Activated gamma-delta T cell treated with anti-CD3 and anti-CD28 coated beads, Interleukin-2, amount 50 U/mL, for 16 hours (primary cell): Measurements from ENCODE around the gene IL20RA.
A peak's percentile ranks its signal among the peaks of the same experiment; 100 is the strongest.
"Not testable (repeated sequence)": the region's sequence is repeated elsewhere in the genome, so short reads cannot be mapped to it uniquely, and the experiment has no call there.

ENCODE experiments used
- DNase-seq: peaks from one replicate; pipeline ENCODE4 v3.0.0-alpha.2; 2020; ENCODE audit warnings: low read depth

The IL20RA gene, protein sequence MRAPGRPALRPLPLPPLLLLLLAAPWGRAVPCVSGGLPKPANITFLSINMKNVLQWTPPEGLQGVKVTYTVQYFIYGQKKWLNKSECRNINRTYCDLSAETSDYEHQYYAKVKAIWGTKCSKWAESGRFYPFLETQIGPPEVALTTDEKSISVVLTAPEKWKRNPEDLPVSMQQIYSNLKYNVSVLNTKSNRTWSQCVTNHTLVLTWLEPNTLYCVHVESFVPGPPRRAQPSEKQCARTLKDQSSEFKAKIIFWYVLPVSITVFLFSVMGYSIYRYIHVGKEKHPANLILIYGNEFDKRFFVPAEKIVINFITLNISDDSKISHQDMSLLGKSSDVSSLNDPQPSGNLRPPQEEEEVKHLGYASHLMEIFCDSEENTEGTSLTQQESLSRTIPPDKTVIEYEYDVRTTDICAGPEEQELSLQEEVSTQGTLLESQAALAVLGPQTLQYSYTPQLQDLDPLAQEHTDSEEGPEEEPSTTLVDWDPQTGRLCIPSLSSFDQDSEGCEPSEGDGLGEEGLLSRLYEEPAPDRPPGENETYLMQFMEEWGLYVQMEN

DNA sequence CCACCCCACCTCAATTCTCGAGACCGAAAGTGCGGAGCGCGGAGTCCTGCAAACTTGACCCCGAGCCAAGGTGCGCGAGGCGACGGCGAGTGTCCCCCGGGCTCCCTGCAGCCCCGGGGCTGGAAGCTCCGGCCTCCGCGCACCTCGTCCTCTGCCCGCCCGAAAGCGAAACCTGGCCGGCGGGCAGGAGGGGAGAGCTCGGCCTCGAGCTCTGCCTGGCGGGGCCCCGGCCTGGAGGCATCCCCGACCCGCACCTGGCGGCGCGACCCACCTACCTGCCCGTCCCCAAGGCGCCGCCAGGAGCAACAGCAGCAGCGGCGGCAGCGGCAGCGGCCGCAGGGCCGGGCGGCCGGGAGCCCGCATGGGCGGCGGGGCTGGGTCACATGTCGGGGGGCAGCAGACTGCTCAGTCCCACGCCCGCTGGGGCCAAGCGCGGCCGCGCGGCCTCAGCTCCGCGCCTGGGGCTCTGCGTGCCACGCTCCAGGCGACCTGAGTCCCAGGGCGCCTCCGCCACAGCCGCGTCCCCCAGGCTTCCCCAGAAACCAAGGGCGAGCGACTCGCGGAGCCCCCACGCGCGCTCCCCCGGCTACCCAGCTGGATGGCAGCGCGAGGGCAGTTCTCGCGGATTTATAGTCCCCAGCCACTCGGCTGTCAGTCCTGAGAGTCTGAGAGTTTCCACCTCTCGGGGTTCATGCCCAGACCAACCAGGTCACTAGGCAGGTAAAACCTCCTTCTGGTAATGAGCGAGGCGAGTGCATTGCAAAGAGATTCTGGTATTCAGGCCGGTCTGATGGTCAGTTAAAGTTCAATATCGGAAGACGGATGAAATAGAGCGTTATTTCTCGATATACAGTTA lies at the start of gene IL20RA:
IL20RA (minus strand) TSS at position 600 of the 856 bp plus-strand sequence; CDS start at position 363, 237 bp downstream.
- no peak for DNase-seq

- no peak for DNase-seq
Observed at GRCh38 chr6:137093183-137094069, 48.7 kb upstream of the IL20RA start.

GRCh38 chr6:137092018-137092417 lies 47.3 kb upstream of the IL20RA start:
- DNase-seq: no peak

- no peak for DNase-seq
Observed at GRCh38 chr6:137089305-137089704, 44.5 kb upstream of the IL20RA start.

DNA sequence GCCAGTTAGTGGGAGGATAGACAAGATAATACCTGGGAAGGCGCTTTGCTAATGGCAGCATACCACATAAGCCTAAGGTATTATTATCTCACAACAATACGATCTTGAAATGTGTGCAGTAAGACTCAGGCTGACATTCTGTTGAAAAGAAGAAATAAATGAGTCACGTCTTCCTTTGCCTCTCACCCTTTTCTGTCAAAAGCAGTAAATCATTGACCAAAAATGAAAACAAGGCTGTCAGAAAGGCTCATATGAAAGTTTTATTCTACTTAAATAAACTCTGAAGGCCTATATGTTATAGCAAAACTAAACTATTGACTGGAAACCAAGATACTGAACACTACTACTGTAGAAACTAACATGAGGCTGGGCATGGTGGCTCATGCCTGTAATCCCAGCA lies 43.1 kb upstream of the IL20RA start:
- no peak for DNase-seq

- DNase-seq: no peak
Observed at GRCh38 chr6:137086031-137086430, 41.3 kb upstream of the IL20RA start.

DNA sequence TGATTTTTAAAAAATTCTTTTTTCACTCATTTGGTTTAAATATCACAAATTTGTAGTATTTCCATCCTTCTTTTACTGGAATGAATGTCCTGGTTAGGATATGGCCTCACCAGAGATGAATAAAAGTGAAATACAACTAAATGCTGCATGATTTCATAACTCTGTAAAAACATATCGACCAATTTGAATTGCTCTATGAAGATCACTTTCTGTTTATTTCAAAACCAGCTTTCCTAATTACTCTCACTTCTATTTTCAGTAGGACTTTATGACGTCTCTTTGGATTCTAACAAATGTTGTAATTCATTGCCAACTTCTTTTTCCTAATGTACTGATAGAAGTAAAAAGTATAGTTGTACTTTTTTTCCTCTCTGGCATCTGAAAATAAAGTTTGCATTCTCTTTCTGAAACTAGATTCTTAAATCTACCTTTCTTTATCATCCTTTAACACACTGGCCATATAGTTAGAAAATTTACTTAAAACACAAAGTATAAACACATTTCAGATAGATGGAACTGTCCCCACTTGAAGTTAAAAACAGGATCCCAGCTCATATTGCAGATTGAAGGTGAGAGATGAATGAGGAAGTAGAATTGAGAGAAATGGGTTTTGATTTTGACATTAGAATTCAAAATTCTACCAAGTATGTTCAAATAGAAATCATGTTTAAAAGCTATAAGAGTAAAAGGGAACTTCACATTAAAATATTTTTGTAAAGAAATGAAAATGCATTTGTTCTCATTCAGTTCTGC lies 40.3 kb upstream of the IL20RA start:
- no peak for DNase-seq

DNA sequence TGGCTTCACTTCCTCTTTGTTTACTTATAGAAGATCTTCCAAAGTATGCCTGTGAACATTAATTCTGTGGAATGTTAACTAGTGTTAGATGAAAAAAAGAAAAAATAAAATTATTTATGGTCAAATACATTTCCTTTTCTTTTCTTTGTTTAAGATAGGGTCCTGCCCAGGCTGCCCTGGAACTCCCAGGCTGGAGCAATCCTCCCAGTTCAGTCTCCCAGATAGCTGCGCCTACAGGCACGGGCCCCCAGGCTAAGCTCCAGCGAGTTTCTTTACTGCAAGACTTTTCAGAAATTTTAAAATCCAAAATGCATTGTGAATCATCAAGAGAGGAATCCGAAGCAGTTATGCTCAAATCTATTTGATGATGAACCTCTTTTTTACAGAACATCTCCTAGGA lies 39.3 kb upstream of the IL20RA start:
- DNase-seq: no peak

DNA sequence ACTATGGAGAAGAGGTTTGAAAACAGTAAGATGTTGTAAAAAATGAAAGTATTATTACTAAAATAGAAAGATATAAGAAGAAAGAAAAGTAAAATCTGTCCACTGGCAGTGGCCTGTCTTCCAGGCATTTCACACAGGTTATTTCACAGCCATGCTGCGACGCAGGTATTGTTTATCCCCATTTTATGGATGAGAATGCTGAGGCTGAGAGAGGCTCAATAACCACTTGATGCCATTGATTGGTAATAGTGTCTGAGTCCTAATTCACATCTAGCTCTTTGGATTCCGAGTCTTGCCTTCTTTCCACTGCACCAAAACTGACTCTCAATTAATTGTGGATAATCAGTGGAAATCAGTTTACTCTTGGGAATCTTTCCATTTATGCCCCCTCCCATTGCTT lies 37.2 kb upstream of the IL20RA start:
- DNase-seq: no peak

DNA sequence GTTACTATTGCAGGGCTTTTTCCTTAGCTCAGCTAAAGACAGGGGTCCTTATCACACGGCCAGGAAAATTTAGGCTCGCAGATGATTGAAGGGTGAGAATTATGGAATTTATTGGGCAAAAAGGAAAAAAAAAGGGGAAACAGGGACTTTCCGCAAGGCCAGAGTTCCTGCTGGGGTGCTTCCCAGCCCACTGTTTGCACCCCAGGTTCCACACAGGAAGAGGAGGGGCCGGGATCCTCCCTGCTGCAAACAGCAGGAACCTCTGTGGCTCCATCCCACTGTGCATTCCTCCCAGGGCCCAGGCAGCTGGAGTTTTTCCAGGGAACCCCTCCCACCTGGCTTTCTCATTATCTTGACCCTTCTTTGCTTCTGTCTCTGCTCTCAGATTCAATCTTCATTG lies 35.9 kb upstream of the IL20RA start:
- no peak for DNase-seq

DNA sequence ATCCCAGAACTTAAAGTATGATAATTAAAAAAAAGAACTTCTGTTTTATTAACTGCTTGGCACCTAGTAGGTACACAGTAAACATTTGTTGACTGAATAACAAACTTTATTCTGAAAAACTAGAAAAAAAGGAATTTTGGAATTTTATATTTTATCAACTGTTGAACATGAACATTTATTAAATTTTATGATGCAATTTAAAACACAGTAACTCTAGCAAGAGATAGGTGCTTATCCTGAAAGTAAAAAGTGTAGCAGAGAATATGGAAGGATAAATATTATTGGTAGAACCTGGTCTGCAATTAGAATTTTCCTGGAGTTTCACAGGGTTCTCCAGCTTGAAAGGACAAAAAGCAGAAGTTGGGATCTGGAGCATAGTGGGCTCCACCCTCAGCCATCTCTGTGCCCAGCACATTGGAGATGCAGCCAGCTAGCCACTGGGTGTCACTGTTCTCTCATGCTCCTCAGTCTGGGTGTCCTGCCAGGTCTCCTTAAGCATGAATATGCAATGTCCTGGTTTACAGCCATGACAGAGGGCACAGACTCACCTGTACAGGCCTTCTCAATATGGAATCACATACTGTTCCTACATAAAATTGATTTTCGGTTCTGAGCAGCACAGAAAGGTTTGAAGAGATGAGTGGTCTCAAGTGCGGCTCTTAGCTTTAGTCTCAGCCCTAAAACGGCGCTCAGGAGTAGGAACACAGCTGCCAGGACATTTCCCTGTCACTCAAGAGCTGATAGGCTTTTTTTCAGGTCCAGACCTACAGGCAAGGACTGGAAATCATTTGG lies 31.7 kb upstream of the IL20RA start:
- peak; percentile 14 for DNase-seq

DNA sequence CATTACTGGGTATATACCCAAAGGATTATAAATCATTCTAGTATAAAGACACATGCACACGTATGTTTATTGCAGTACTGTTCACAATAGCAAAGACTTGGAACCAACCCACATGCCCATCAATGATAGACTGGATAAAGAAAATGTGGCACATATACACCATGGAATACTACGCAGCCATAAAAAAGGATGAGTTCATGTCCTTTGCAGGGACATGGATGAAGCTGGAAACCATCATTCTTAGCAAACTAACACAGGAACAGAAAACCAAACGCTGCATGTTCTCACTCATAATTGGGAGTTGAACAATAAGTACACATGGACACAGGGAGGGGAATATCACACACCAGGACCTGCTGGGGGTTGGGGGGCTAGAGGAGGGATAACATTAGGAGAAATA lies 31.0 kb upstream of the IL20RA start:
- DNase-seq: not testable (repeated sequence)

DNA sequence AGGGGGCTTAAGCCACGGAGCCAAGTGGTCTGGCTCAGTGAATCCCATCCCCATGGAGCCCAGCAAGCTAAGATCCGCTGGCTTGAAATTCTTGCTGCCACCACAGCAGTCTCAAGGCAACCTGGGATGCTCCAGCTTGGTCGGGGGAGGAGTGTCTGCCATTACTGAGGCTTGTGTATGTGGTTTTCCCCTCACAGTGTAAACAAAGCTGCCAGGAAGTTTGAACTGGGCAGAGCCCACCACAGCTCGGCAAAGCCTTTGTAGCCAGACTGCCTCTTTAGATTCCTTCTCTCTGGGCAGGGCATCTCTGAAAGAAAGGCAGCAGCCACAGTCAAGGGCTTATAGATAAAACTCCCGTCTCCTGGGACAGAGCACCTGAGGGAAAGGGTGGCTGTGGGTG lies 25.5 kb upstream of the IL20RA start:
- DNase-seq: no peak

GRCh38 chr6:137067399-137067798 lies 22.6 kb upstream of the IL20RA start:
- no peak for DNase-seq

DNA sequence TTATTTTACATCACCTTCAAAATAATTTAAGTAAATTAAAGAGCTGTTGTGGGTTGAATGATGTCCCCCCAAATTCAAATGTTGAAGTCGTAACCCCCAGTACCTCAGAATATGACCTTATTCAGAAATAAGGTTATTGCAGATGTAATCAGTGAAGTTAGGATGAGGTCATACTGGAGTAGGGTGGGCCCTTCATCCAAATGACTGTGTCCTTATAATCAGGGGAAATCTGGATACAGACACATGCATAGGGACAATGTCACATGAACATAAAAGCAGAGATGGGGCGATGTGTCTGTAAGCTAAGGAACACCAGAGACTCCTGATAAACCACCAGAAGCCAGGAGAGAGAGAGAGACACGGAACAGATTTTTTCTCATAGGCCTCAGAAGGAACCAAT lies 13.3 kb upstream of the IL20RA start:
- DNase-seq: no peak

DNA sequence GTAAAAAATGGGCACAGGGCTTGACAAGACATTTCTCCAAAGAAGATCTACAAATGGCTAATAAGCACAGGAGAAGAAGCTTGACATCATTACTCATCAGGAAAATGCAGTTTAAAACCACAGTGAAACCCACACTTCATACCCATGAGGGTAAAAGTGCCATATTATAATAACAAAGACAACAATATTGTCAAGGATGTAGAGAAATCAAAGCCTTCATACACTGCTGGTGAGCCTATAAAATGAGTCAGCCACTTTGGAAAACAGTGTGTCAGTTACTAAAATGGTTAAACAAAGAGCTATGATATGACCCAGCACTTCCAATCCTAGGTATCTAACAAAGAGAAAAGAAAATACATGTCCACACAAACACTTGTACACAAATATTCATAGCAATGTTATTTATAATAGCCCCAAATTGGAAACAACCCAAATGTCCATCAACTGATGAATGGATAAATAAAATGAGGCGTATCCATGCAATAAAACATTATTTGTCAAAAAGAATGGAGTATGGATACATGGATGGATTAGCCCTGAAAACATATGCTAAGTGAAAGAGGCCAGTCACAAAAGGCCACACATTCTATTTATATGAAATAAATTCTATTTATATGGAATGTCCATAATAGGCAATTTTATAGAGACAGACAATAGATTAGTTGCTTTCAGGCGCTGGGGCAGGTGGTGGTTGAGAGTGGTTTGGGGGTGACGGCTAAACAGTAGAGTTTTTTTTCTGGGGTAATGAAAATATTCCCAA lies 11.5 kb upstream of the IL20RA start:
- no peak for DNase-seq

DNA sequence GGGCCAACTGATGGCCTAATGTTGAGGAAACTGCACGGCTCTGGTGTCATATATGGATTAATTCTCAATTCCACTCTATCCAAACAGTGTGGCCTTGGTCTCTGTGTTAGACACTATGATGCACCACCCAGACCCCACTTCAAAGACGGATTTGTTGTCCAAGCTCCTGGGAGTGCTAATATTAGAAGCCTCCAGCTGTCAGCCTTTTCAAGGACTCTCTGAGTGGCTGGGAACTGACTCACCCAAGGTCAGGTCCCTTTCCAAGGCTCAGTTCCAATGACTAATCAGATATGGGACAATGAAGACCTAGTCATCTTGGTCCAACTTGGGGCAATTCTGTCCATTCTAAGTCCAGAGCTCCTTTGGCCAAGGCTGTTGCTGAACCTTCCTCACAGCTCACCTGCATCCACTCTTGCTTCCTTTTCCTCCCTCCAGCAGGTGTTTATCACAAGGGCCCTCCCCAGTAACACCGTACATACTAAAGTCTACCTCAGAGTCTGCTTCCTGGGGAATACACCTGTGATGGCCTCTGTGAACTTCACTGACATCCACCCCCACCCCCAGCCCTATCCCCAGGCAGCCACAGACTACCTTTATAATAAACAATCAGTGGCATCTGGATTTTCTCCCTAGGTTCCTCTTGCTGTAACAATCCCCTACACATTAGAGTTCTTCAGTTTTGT lies 7.2 kb upstream of the IL20RA start:
- DNase-seq: no peak

DNA sequence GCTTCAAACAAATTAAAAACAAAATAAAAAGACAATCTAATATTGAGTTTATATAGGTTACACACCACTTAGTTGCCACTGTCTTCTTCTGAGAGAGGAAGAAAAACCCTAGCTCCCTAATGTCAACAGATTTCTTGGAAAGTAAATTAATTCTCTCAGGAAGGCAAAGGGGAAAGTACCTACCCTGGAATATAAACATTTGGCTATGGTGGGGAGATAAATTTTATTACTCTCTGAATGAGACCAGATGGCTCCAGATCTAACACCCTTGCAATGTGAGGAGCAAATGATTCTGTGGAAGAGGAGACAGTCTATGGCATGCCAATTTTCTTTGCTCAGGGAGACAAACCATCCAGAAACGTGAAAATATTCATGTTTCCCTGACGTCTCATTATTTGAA lies 4.3 kb upstream of the IL20RA start:
- DNase-seq: no peak

GRCh38 chr6:137046871-137047412 lies 2.2 kb upstream of the IL20RA start:
- no peak for DNase-seq
